Activated CD8-positive, alpha-beta T cell treated with anti-CD3 and anti-CD28 coated beads, Interleukin-2, amount 10 ng/mL, durations not matched to agents 7 days and 5 days (primary cell): ENCODE data around the gene UNK. TPM values are rescaled to one million over a fixed set of nuclear protein-coding genes. Genes with fewer than 3 reads are reported as not detected.
A peak's percentile ranks its signal among the peaks of the same experiment; 100 is the strongest.

Source experiments
- ATAC-seq: fragments of 150-1000 bp; cut with Tn5 transposase; one replicate; pipeline ENCODE4 v1.10.0; 2021; ENCODE audit warnings: moderate library complexity
- CTCF ChIA-PET: fragments of 350-600 bp; sonication (Branson Sonifier 250); formaldehyde crosslinking; loops from one replicate; lab custom pipeline; 2021; ENCODE audit warnings: antibody characterized with exemption; lab: Charles Lee
- POLR2A ChIA-PET: fragments of 350-600 bp; sonication (Branson Sonifier 250); formaldehyde crosslinking; loops from one replicate; lab custom pipeline; 2021; ENCODE audit warnings: antibody characterized with exemption; lab: Charles Lee
- DNase-seq: peaks from one replicate; pipeline ENCODE4 v3.0.0-alpha.2; 2020
- H3K27ac Mint-ChIP-seq: one replicate; pipeline ENCODE4 v1.8.0; 2021; ENCODE audit warnings: mild to moderate bottlenecking, mixed read lengths
- H3K27me3 Mint-ChIP-seq: one replicate; pipeline ENCODE4 v1.8.0; 2021; ENCODE audit warnings: low read depth, mixed read lengths
- H3K36me3 Mint-ChIP-seq: one replicate; pipeline ENCODE4 v1.8.0; 2021; ENCODE audit warnings: low read depth, mixed read lengths
- H3K4me1 Mint-ChIP-seq: one replicate; pipeline ENCODE4 v1.8.0; 2021; ENCODE audit warnings: low read depth, mixed read lengths
- H3K4me3 Mint-ChIP-seq: one replicate; pipeline ENCODE4 v1.8.0; 2021; ENCODE audit warnings: mild to moderate bottlenecking, mixed read lengths
- H3K9me3 Mint-ChIP-seq: one replicate; pipeline ENCODE4 v1.8.0; 2022; ENCODE audit warnings: mixed read lengths; ENCODE audit not compliant: insufficient read depth
- total RNA-seq, 2 experiments: library from RNA; stranded (reverse); gene quantifications; one replicate each; pipeline ENCODE4 v1.2.3, GENCODE V29; 2021

Gene UNK
- total RNA-seq, 2 experiments from 2014 or later: 30.2 to 31.0 TPM

DNA sequence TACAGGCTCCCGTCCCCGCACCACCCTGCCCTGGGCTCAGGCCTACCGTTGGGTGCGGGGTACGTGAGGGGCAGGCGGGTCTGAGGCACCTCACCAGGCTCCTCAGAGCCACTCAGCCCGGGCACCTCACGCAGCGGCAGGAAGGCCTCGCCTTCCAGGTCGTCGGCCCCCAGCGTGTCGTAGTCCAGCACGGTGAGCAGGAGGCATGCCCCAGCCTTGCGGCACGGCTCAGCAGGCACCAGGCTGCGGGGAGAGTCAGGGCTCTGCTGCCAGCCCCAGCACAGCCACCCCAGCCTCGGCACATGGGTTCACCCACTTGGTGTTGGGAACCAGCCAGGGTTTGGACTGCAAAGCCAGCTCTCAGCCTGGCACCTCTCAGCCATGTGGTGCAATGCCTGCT, 44.1 kb downstream of the UNK start:
- CTCF ChIA-PET: interaction anchor here (0.7 to 4.5 kb wide), 12 partner anchors 19 to 79 kb away, joined by 3 to 44 read pairs (median 7); partner anchors contain the start of genes GALK1, TRIM65 and WBP2
- no peaks in the 10 kb centered on the region for H3K9me3 Mint-ChIP-seq
- ATAC-seq (no peak), DNase-seq (no peak)
- H3K27me3 Mint-ChIP-seq: no peaks in the 10 kb centered on the region
- H3K4me1 Mint-ChIP-seq: peaks cover 53% of the 10 kb centered on the region
- POLR2A ChIA-PET: interaction anchor here (1.0 to 17.8 kb wide), 5 partner anchors 13 to 52 kb away, joined by 4 to 205 read pairs (median 8); partner anchors contain the start of genes UNC13D and UNK
- peak overlapping the region; percentile 99 for H3K27ac Mint-ChIP-seq
- no peak overlapping the region for H3K4me3 Mint-ChIP-seq
- H3K36me3 Mint-ChIP-seq: peaks cover 50% of the 10 kb centered on the region

DNA sequence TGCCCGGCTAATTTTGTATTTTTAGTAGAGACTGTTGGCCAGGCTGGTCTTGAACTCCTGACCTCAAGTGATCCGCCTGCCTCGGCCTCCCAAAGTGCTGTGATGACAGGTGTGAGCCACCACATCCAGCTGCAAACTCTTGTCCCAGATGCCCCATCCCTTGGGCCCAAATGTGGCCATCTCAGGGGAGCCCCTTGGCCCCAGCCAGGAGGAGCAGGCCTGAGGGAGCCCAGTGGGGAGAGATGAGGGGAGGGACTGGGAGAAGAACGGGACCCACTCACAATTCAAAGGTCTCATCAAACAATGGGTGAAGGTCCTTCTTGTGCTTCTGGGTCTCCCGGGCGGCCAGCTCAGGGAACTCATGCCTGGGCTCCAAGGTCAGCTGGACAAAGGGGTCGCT, 45.1 kb downstream of the UNK start:
- POLR2A ChIA-PET: interaction anchor here (0.7 to 17.8 kb wide), 6 partner anchors 14 to 76 kb away, joined by 3 to 205 read pairs (median 6); partner anchors contain the start of genes UNC13D, UNK and WBP2

DNA sequence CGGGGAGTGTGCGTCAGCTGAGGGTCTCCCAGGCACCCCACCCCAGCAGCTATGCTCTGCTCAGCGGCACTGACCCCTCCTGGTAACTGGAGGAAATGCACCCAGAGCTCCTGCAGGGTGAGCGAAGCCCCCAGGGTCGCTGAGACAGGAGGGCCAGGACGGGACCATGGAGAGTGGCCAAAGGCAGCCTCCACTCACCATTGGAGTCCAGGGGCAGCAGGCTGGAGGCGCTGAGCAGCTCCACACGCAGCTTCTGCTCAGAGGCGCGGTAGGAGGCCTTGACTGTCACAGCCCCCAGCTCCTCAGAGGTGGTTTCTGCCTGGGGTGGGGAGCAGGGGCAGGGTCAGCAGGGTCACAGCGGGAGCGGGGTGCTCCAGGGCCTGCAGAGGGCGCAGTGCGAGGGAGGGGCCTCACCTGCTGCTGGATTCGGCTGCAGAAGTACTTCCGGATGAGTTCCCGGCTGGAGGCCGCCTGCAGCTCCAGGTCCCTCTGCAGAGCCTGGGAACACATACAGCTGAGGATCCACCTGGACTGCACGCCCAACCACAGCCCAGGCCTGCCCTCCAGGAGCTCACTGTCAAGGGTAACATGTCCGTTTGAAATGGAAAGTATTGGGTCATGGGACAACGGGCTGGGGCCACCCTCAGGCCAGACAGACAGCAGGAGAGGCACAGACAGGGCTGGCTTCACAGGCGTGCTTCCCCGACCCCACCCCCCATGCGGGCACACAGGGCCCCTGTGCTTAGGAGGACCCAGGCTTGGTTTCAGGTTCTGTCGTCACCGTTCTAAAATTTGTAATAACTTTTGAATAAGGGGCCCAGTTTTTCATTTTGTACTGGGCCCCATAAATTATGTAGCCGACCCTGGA, 45.8 kb downstream of the UNK start:
- H3K4me1 Mint-ChIP-seq: peaks cover 64% of the 10 kb centered on the region
- H3K27ac Mint-ChIP-seq: peak overlapping the region; percentile 82
- DNase-seq (peak; percentile 46), ATAC-seq (no peak)
- ChIA-PET CTCF (interaction anchor here (0.7 to 3.0 kb wide), 23 partner anchors 9 to 77 kb away, joined by 3 to 16 read pairs (median 5); partner anchors contain the start of genes GALK1, TRIM65, UNK and WBP2), POLR2A (interaction anchor here (0.7 to 17.8 kb wide), 7 partner anchors 13 to 77 kb away, joined by 3 to 205 read pairs (median 8); partner anchors contain the start of genes UNC13D, UNK and WBP2)
- peaks cover 57% of the 10 kb centered on the region for H3K36me3 Mint-ChIP-seq
- H3K9me3 Mint-ChIP-seq: no peaks in the 10 kb centered on the region
- H3K27me3 Mint-ChIP-seq: no peaks in the 10 kb centered on the region
- H3K4me3 Mint-ChIP-seq: no peak overlapping the region

More for the DNA sequence above, 45.1 kb downstream of the UNK start:
- peaks cover 63% of the 10 kb centered on the region for H3K4me1 Mint-ChIP-seq
- no peak for DNase-seq
- no peak overlapping the region for H3K4me3 Mint-ChIP-seq
- no peaks in the 10 kb centered on the region for H3K9me3 Mint-ChIP-seq
- no peak for ATAC-seq
- no peaks in the 10 kb centered on the region for H3K27me3 Mint-ChIP-seq
- CTCF ChIA-PET: interaction anchor here (1.0 to 3.0 kb wide), 18 partner anchors 8 to 76 kb away, joined by 3 to 16 read pairs (median 6); partner anchors contain the start of genes GALK1, TRIM65 and WBP2
- H3K27ac Mint-ChIP-seq: peak overlapping the region; percentile 67
- H3K36me3 Mint-ChIP-seq: peaks cover 56% of the 10 kb centered on the region

DNA sequence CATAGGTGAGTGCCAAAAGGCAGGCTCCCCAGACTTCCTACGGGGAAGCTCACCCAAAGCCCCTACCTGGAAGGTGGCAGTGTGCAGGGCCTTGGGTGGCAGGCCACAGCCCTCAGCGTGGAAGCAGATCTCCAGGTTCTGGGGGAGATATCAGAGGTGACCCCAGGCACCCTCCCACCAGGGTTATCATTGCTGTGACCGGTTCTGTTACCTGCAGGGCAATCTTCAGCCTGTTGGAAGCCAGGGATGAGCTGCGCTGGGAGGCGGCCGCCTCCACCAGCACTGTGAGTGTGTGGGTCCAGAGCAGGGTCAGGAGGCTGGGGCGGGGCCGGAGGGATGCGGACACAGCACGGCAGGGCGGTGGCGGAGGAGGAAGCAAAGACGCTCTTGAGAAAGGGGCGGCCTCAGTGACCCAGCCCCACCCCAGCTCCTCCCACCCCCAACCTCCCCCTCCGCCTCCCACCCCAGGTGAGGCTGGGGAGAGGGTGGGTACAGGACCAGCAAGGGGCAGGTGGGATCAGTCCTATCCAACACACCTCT, 46.5 kb downstream of the UNK start:
- H3K9me3 Mint-ChIP-seq: no peaks in the 10 kb centered on the region
- H3K36me3 Mint-ChIP-seq: peaks cover 58% of the 10 kb centered on the region
- H3K4me3 Mint-ChIP-seq: no peak overlapping the region
- ATAC-seq: no peak
- peaks cover 68% of the 10 kb centered on the region for H3K4me1 Mint-ChIP-seq
- no peak for DNase-seq
- H3K27me3 Mint-ChIP-seq: no peaks in the 10 kb centered on the region
- CTCF ChIA-PET: interaction anchor here (0.9 to 3.0 kb wide), 12 partner anchors 10 to 77 kb away, joined by 3 to 16 read pairs (median 8); partner anchors contain the start of genes GALK1, UNK and WBP2
- POLR2A ChIA-PET: interaction anchor here (1.0 to 17.8 kb wide), 4 partner anchors 13 to 54 kb away, joined by 3 to 205 read pairs (median 35); partner anchors contain the start of genes UNC13D and UNK
- peak overlapping the region; percentile 93 for H3K27ac Mint-ChIP-seq

DNA sequence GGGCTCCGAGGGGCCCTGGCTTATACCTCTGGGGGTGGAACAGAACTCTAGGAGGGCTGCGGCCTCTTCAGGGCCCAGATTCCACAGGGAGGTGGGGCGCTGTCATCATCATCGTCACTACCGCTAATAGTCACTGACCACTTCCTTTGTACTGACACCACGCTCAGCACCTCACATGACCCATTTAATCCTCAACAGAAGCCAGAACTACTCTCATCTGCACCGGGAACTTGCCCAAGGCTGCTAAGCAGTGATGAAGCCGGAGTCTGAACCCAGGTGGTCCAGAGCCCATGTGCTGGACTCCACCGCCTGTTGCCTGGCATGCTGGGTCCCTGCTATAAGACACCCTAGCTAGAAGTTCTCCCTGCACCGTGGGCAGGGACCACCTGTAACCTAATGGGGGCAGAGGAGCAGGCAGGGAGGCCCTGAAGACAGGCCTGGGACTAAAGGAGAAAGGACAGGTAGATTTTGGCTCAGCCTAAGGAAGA, 47.6 kb downstream of the UNK start:
- DNase-seq: peak; percentile 78
- no peaks in the 10 kb centered on the region for H3K9me3 Mint-ChIP-seq
- CTCF ChIA-PET: interaction anchor here (0.6 to 3.8 kb wide), 11 partner anchors 13 to 173 kb away, joined by 3 to 17 read pairs (median 5); partner anchors contain the start of gene GALK1
- peak; percentile 42 for ATAC-seq
- peak overlapping the region; percentile 72 for H3K4me3 Mint-ChIP-seq
- no peaks in the 10 kb centered on the region for H3K27me3 Mint-ChIP-seq
- peak overlapping the region; percentile 93 for H3K27ac Mint-ChIP-seq
- peaks cover 56% of the 10 kb centered on the region for H3K36me3 Mint-ChIP-seq
- POLR2A ChIA-PET: interaction anchor here (0.6 to 17.8 kb wide), 13 partner anchors 10 to 55 kb away, joined by 3 to 205 read pairs (median 4); partner anchors contain the start of genes TRIM47, UNC13D and UNK
- peaks cover 61% of the 10 kb centered on the region for H3K4me1 Mint-ChIP-seq

DNA sequence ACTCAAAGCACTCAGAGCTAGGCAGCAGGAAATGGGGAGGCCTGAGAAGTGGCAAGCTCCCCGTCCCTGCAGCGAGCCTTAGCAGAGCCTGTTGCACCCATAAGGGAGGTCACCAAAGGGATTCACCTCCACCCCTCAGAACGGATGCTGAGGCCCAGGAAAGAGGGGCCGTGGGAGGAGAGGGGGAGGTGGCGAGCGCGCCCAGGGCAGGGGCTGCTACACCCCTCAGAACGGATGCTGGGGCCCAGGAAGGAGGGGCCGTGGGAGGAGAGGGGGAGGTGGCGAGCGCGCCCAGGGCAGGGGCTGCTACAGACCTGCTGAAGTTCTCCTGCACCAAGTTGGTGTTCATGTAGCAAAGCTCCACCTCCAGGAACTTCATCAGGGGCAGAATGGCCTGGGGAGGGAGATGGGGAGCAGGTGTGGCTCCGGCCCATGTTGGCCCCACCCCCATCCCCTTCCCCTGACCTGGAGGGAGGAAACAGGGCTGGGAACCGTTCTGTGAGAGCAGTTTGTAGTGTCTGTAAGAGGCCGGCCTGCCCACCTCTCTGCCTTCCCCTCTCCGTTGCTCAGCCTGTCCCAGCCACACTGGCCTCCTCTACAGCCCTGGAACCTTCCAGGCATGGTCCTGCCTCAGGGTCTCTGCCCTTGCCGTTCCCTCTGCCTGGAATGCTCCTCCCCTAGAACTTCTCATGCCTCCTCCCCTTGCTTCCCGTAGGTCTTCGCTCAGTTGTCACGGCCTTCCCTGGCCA, 48.2 kb downstream of the UNK start:
- H3K9me3 Mint-ChIP-seq: no peaks in the 10 kb centered on the region
- peak overlapping the region; percentile 72 for H3K4me3 Mint-ChIP-seq
- peak overlapping the region; percentile 93 for H3K27ac Mint-ChIP-seq
- ATAC-seq (peak; percentile 62), DNase-seq (peak; percentile 69)
- CTCF ChIA-PET: interaction anchor here (0.7 to 3.8 kb wide), 11 partner anchors 13 to 173 kb away, joined by 3 to 17 read pairs (median 5); partner anchors contain the start of gene GALK1
- peaks cover 61% of the 10 kb centered on the region for H3K36me3 Mint-ChIP-seq
- H3K27me3 Mint-ChIP-seq: no peaks in the 10 kb centered on the region
- POLR2A ChIA-PET: interaction anchor here (0.7 to 17.8 kb wide), 11 partner anchors 10 to 56 kb away, joined by 3 to 205 read pairs (median 5); partner anchors contain the start of genes TRIM47, UNC13D, UNK and WBP2
- peaks cover 63% of the 10 kb centered on the region for H3K4me1 Mint-ChIP-seq

DNA sequence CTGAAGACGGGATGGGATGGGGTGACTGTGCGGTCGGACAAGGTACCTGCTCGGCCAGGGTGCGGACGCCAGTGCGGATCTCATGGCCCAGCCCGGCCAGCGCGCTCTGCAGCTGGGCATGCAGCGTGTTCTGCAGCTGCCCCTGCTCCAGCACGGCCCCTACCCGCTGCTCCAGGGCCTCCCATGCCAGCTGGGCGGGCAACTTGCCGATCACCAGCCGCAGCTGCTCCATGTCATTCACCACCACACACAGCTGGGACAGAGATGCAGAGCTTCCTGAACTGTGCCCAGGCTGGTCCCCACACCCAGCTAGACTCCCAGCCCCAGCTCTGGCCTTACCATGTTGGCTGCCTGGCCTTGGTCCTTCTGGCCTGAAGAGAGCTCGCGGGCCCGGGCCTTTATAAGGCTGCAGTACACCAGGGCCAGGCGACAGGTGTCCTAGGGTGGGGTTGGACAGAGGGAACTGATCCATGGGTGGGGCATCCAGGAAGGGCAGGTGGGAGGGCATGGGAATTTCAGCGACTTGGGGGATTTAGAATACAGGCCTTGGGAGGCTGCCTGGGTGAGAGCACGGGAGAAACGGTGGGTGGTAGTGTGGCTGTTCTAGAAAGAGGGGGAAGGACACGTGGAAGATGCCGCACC, 49.8 kb downstream of the UNK start:
- Mint-ChIP-seq H3K36me3 (peaks cover 64% of the 10 kb centered on the region), H3K4me3 (peak overlapping the region; percentile 3), H3K27ac (peak overlapping the region; percentile 93), H3K9me3 (no peaks in the 10 kb centered on the region), H3K4me1 (peaks cover 55% of the 10 kb centered on the region), H3K27me3 (no peaks in the 10 kb centered on the region)
- ATAC-seq (no peak), DNase-seq (no peak)
- CTCF ChIA-PET: interaction anchor here (1.1 to 3.8 kb wide), 4 partner anchors 14 to 81 kb away, joined by 3 to 17 read pairs (median 4); no protein-coding TSS in a partner anchor
- POLR2A ChIA-PET: interaction anchor here (1.0 to 17.8 kb wide), 5 partner anchors 9 to 57 kb away, joined by 3 to 205 read pairs (median 7); partner anchors contain the start of gene UNC13D

DNA sequence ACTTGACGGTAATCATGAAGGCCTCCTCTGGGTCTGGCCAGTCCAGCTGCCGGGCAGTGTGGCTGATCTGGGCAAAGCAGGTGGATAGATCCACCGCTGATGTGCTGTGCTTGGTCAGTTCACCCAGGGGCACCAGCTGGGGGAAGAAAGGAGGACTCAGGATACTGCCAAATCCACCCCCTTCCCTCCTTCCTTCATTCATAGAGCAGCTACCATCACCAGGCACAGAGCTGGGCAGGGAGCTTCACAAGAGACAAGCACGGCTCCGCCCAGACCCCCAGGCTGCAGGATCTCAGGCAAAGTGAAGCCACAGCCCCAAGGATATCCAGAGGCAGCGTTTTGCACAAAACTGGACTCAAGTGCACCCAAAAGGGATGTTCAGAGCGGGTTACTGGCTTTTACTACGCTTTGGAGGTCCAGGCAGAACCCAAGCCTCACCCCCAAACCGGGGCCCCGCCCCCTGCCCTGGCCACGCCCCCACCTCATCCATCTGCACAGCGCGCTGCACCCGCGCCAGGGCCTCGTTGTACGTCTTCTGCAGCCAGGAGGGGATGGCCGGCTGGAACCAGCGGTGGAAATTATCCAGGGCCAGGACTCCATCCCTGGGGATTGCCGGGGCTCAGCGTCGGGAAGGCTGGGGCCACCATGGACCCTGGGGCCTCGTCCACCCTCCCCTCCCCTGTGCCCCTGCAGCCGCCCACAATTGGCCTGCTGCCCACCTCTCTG, 50.5 kb downstream of the UNK start:
- no peaks in the 10 kb centered on the region for H3K9me3 Mint-ChIP-seq
- ChIA-PET CTCF (interaction anchor here (1.1 to 3.8 kb wide), 4 partner anchors 13 to 82 kb away, joined by 3 to 17 read pairs (median 4); no protein-coding TSS in a partner anchor), POLR2A (interaction anchor here (1.0 to 17.8 kb wide), 4 partner anchors 9 to 58 kb away, joined by 3 to 205 read pairs (median 18); partner anchors contain the start of gene UNC13D)
- H3K4me1 Mint-ChIP-seq: peaks cover 53% of the 10 kb centered on the region
- peaks cover 65% of the 10 kb centered on the region for H3K36me3 Mint-ChIP-seq
- H3K4me3 Mint-ChIP-seq: peak overlapping the region; percentile 3
- DNase-seq (no peak), ATAC-seq (no peak)
- H3K27ac Mint-ChIP-seq: peak overlapping the region; percentile 93
- H3K27me3 Mint-ChIP-seq: no peaks in the 10 kb centered on the region

DNA sequence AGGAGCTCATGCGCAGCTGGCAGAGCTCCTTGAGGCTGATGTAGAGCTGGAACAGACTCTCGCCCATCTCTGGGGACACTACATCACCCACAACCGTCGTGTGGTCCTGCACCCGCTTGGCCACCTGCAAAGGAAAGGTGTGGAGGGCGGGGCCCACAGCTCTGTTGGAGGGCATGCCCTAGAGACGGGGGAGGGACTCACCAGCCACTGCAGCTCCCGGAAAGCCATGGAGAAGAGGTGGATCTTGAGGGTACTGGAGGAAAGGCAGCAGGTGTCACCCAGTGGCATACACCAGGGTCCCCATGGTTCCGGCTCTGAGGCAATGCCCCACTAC, 51.0 kb downstream of the UNK start:
- Mint-ChIP-seq H3K9me3 (no peaks in the 10 kb centered on the region), H3K36me3 (peaks cover 65% of the 10 kb centered on the region), H3K4me1 (peaks cover 51% of the 10 kb centered on the region), H3K27me3 (no peaks in the 10 kb centered on the region), H3K4me3 (no peak overlapping the region), H3K27ac (no peak overlapping the region)
- ChIA-PET POLR2A (interaction anchor here (1.7 to 17.8 kb wide), 2 partner anchors 12 to 58 kb away, joined by 3 to 205 read pairs; a partner anchor contains a TSS), CTCF (interaction anchor here (3.8 kb wide), 1 partner anchor 26 kb away, joined by 17 read pairs; no protein-coding TSS in a partner anchor)
- no peak for ATAC-seq
- no peak for DNase-seq
